HG03139 (cell line): ENCODE data around the gene MDP1.
"Not testable (repeated sequence)": the region's sequence is repeated elsewhere in the genome, so short reads cannot be mapped to it uniquely, and the experiment has no call there.

ENCODE experiments used
- ATAC-seq: cut with Tn5 transposase; IDR thresholded peaks from one replicate; pipeline ENCODE4 v1.9.1; 2021; ENCODE audit not compliant: unreplicated experiment

The MDP1 gene

DNA sequence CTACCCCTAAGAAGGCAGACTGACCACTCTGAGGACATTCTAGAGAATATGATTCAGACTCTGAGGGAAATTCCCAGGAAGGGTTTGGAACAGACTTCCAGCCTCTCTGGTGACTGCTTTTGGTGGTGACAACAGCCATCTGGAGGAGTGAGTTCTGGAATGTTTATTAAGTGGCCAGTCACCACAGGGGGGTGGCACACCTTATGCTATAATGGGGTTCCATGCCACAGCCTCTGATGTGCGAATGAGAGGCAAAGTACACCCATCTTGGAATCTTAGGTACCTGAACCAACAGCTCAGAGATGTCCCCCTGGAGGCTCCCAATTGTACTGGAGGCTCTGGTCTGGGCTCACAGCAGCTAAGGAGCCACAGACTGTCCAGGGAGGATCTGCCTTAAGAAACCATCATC, 36.0 kb upstream of the MDP1 start:
- no peak for ATAC-seq

DNA sequence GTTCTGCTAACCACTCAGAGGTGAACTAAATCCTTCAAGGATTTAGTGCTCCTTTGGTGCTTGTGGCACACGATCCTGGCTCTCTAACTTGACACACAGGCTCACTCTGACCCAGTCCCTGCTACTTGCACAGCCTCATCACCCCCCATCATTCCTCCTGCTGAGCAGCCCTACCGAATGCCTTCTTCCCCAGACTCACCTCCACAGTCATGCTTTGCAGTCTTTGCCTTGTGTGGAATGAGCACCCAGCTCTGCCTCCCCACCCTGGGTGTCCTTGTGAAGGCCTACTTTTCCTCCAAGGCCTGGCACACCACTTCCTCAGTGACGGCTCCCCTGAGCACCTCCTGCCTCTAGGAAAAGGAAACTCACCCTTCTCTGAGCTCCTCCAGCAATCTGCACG, 34.5 kb upstream of the MDP1 start:
- no peak for ATAC-seq

DNA sequence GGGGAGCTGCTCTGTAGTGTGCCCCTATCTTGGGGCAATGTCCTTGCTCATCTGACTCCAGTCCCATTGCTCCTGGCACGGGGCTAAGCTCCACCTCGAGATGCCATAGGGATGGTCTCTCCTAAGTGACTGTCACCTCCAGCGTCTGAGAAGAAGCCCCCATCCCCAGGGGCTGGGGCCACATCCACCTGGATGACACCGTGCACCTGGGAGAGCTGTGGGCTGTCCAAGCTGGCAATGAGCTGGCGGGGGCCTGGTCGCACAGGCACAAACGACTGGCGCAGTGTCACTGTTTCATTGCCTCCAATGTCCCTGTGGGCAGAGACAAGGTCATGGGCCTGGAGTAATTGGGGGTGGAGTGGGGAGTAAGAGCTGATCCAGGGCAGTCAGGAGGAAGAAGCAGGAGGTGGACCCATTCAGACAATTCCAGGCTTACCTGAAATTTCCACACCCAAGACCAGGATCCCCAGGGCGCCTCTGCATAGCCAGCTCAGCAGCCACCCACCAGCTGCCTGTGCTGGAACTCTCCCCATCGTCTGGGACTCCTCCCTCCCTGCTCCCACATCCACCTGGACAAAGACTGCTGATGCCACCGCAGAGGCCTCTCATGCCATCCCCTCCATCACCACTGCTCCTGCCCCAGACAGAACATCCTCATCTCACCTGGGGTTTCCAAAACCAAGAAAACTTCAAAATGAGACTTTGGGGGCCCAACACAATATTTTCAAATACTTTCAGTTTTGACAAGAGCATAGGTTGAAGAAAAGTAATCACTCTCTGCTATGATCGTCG, 33.6 kb upstream of the MDP1 start:
- ATAC-seq, result no peak

DNA sequence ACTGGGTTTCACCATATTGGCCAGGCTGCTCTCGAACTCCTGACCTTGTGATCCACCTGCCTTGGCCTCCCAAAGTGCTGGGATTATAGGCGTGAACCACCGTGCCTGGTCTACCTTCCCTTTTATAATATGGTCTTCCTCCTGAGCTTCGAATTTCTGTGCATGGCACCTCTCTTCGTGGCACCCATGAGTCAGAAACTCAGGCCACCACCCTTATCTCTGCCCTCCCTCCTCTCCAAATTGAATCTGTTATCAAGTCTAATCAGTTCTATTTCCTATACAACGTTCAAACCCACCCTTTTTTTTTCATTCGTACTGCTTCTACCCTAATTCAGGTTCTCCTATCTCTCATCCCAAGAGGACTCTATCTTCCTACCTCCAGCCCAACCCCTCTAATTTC, 31.6 kb upstream of the MDP1 start:
- ATAC-seq, result no peak

DNA sequence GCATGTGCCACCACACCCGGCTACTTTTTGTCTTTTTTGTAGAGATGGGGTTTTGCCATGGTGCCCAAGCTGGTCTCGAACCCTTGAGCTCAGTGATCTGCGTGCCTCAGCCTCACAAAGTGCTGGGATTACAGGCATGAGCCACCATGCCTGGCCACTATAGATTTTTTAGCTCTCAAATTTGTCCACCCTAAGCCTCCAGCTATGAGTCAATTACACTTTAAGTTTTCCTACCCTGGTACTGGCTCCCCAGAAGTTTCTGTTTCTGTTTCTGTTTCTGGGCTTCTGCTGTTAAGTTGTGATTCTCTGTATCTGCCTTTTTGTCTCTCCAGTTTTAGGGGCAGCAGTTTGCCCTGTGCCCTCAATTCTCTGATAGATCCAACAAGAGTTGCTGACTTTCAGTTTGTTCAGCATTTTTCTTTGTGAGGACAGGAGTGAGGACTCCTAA, 30.9 kb upstream of the MDP1 start:
- no peak for ATAC-seq

DNA sequence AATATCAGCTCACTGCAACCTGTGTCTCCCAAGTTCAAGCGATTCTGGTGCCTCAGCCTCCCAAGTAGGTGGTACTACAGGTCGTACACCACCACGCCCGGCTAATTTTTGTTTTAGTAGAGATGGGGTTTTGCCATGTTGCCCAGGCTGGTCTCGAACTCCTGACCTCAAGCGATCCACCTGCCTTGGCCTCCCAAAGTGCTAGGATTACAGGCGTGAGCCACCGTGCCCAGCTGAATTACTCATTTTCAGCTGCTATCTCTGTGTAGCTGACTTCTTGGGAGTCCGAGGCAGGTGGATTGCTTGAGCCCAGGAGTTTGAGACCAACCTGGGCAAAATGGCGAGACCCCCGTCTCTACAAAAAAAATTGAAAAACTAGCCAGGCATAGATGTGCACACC, 29.5 kb upstream of the MDP1 start:
- not testable (repeated sequence) for ATAC-seq

DNA sequence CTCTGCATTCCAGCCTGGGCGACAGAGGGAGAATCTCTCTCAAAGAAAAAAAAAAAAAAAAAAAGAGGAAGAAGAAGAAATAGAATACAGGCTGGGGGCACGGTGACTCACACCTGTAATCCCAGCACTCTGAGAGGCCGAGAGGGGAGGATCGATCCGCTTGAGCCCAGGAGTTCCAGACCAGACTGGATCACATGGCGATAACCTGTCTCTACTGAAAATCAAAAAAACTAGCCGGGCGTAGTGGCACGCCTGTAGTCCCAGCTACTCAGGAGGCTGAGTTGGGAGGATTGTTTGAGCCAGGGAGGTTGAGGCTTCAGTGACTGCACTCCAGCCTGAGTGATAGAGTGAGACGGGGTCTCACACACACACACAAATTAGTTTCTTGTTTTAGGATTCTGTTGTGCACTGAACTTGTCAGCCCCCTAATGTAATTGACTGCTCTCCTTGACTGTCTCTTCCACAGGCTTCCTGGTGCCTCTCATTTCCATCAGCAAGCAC, 27.5 kb upstream of the MDP1 start:
- ATAC-seq, result no peak

DNA sequence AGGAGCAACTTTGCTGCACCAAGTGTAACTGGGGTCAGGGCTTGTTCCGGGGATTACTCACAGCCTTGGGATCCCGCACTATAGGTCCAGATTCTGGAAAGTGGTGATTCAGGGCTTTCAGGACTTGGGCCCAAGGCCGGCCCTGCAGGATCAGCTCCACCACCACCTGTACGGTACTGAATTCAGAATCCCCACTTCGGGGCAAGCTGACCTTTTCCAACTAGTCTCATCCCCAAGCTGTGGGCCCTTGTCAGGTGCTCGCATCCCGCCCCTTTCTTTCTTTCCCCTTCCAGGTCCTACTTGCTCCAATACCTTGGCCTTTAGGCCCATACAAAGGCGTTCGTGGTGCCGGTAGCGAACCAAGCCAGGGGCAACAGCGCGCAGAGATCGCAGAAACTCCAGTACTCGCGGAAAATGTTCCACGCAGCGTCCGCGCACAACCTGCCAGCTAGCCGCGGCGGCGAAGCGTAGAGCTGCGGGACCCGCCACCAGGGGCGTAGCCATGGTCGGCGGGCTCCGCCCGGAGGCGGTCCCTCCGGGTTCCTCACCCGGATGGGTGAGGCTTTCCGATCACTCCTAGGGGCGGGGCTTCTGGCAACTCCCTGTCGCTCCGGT, 26.1 kb upstream of the MDP1 start:
- ATAC-seq, result peak; percentile 72

DNA sequence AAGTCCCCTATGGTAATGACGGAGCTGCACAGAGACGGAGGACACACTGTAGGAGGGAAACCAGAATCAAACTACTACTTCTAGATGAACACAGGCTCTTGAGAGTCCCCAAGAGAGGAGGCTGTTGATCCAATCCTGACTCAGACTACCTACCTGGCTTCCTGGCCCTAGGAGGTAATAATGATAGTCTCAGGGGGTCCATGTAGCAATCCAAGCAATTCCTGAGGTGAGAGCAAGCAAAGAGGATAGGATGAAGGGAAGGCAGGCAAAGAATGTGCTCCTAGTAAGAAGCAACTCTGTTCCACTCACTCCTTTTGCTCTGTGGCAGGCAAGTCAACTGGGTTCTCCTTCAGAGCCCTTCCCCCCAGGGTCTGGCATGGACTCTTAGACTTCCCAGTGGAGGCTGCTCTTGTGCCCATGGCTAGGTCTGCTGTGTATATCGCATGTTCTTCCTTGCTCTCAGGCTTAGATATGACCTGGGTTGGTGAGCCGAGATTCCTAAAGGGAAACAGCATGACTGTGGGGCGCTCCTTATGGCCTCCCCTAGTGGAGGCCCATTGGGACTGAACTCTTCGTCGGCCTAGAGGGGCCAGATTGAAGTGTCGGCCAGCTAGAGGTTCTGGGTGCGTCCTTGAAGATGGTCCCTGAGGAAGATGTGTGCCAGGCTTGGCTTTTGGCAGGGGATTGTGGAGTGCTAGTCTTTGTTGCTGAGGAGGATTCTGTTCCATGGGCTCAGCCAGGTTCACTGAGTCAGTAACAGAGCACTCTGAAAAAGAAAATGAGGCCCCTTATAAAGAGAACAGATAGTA, 24.4 kb upstream of the MDP1 start:
- ATAC-seq, result no peak

DNA sequence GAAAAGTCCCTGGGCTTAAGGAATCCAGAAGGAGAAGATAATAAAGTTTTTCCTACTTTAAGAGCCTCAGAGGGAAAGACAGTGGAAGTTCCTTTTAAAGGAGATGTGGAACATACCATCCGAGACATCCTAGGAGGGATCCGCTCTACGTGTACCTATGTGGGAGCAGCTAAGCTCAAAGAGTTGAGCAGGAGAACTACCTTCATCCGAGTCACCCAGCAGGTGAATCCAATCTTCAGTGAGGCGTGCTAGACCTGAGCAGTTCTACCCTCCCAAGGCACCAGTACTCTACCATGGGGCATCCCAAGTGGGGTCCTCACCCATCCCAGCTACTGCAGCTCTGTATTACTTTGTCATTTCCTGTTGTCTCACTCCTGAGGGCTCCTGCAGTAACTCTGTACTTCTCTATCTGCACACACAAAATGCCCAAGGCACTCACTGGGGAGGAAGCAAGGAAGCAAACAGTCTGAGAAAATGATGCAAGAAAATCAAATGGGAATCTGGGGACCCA, 22.7 kb upstream of the MDP1 start:
- no peak for ATAC-seq

DNA sequence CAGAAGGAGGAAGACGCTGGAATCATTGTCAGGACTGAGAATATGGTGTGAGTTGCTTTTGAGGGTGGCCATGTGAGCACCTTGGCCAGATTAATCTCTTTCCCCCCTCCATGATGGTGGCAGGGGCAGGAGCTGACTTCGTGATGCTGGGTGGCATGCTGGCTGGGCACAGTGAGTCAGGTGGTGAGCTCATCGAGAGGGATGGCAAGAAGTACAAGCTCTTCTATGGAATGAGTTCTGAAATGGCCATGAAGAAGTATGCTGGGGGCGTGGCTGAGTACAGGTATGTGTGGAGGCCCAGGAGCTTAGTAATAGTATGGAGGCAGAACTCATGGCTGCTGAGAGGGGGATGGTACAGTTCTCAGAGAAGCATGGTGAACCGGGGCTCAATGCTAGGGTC, 22.3 kb upstream of the MDP1 start:
- ATAC-seq, result no peak

DNA sequence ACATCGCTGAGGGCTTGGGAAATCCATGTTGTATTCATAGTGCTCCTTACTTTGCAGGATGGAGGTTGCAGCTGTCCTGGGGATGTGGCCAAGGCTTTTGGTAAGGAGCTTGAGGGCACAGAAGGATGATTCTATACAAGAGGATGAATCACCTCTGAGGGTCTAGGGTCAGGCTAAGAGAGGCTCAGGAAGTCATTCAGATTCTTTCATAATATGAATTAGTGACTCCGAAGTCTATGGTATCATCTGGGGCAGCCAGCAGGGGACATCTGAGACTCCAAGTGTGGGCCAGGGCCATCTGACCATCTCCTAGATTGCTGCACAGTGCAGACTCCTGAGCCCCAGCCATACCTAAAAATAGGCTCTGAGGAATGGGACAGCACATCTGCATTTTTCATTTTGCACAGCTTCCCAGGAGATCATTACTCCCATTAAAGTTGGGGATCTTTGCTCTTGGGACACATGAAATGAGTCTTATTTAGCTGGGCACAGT, 21.6 kb upstream of the MDP1 start:
- no peak for ATAC-seq

DNA sequence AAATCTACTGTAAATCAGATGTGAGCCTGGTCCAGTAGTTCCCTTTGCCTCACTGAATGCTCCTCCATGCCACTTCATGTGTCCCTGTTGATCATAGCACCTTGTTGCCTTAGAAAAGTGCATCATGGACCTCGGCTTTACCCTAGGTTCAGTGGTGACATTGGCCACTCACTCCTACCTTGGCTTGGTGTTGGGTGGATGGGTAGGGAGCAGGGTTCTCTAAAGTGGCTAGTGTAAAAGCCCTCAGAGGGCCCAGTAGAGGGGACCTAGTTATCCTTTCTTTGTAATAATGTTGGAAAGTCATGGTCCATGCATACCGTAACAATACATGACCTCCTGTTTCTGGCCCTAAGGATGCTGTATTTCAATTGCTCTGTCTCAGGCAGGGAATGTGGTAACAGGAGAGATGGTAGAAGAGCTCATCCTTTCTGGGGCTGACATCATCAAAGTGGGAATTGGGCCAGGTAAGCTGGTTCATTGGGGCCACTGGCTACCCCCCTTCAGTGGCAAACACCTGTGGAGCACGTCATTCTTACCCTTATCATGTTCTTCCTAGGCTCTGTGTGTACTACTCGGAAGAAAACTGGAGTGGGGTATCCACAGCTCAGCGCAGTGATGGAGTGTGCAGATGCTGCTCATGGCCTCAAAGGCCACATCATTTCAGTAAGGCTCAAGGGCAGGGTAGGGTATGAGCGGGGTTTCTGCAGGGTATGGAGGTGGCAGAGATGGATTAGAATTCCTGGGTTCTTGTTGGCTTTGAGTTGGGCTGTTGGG, 21.0 kb upstream of the MDP1 start:
- no peak for ATAC-seq

DNA sequence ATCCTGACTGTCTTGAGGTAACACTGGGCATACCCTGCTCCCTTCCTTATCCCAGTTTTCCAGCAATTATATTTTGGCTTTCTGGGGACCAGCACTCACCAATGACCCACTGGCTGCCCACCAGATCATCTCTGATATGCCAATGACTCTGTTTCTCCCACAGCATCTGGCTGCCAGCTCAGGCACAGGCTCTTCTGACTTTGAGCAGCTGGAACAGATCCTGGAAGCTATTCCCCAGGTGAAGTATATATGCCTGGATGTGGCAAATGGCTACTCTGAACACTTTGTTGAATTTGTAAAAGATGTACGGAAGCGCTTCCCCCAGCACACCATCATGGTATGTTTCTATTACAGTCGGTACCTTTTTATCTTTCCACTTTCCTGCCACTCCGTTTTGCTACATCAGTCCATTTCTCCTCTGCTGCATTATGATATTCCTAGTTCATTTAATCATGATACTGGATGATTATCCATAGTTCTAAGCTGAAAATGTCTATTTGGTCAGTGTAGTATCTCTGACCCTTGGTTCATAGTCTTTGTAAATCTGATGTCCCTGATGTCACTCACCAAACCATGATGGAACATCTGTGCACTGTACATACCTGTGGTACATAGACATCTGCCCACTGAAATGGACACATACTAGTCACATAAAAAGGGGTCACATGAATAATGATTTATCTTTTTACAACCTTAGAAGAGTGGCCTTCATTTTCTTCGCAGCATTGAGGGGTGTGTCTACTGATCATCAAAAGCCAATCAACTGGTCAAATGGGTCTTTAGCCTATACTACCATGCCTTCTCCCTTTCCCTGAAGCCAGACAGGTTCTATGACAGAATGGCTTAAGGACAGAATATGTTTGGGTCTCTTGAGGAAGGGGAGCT, 20.2 kb upstream of the MDP1 start:
- no peak for ATAC-seq

DNA sequence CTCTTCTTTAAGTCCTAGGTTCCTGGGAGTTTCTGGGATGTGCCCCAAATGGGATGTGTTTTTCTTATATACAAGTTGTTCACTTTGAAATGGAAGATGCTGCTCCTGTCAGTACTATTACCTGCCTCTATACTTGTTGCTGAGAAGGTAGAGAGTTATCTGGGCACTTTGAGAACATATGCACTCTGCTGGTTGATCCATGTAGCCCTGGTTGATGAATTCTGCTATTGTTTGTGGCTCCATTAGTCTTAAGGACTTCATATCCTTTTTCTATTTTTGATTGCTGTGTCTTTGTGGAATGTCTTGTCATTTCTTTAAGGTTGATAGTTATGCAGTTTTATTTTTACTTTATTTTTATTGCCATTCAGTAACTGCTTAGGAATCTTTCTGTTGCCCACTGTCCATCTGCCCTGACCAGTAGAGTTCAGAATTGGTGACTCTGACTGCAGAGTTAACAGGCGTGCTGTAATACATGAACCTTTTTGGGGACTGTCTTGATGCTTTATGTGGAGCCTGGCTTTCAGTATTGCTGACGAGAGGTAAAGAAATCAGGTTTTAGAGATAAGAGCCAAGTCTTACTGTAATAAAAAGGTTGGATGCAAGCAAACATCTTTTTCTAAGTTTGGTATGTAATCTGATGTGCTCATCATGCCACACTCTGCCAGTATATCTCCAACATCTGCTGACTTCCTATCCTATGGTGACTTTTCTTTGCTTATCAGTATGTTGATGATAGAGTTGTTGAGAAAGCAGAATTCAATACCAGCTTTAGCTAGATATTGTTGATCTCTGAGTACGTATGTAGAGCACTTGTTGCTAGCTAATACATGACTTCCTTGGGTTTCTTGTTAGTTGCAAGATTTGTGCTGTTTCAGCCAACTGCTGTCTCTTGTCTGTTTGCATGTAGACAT, 18.5 kb upstream of the MDP1 start:
- no peak for ATAC-seq

DNA sequence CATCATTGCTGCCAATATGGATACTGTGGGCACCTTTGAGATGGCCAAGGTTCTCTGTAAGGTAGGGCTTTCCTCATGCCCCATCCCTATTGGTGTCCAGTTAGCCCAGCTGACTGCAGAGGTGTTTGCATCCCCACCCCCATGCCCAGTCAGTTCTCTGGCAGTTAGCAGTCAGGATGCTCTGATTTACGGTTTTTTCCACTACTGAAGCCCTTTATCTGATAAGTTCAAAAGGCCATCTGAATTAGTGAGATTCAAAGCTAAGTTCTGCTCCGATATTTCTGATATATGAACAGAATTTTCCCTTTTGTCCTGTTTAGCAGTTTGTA, 17.6 kb upstream of the MDP1 start:
- ATAC-seq, result no peak

DNA sequence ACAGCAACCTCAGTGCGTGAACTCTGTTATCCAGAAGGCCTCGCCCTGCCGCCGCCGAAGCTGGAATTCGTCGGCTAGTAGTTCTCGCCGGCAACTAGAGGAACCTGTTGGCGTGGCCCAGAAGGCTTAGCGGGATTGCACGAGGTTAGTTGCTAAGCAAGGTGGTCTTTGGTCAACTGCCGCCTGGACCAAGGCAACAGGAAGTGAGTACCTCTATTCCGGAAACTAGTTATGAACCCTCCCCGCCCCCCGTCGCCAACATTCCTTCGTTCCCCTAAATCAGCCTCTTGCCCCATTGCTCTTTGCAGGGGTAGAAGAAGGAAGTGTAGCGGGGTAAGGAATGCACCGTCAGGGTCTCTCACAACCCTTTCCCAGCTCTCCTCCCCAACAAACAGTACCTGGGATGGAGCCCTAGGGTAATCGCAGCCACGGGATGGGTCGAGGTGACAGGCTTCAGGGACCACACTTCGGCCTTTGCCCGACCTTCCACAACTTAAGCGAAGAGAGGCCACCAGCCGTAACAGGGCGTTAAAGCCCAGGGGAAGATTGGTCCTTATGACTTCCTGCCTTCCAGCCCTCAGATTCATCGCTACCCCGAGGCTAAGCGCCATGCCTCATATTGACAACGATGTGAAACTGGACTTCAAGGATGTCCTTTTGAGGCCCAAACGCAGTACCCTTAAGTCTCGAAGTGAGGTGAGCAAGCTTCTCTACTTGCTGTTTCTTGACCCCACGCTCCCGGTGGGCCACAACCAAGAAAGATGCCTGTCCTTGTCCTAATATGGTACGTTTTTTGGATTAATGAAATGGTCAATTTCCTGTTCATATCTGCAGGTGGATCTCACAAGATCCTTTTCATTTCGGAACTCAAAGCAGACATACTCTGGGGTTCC, 17.0 kb upstream of the MDP1 start, which contains the start of gene GMPR2:
Gene GMPR2 (plus strand): TSS at position 285 of the 893 bp plus-strand sequence. CDS start 325 bp downstream, at position 610.
- peak; percentile 39 for ATAC-seq
